ENCODE data around the gene PPP1R1A.
A peak's percentile ranks its signal among the peaks of the same experiment; 100 is the strongest.

The PPP1R1A gene

DNA sequence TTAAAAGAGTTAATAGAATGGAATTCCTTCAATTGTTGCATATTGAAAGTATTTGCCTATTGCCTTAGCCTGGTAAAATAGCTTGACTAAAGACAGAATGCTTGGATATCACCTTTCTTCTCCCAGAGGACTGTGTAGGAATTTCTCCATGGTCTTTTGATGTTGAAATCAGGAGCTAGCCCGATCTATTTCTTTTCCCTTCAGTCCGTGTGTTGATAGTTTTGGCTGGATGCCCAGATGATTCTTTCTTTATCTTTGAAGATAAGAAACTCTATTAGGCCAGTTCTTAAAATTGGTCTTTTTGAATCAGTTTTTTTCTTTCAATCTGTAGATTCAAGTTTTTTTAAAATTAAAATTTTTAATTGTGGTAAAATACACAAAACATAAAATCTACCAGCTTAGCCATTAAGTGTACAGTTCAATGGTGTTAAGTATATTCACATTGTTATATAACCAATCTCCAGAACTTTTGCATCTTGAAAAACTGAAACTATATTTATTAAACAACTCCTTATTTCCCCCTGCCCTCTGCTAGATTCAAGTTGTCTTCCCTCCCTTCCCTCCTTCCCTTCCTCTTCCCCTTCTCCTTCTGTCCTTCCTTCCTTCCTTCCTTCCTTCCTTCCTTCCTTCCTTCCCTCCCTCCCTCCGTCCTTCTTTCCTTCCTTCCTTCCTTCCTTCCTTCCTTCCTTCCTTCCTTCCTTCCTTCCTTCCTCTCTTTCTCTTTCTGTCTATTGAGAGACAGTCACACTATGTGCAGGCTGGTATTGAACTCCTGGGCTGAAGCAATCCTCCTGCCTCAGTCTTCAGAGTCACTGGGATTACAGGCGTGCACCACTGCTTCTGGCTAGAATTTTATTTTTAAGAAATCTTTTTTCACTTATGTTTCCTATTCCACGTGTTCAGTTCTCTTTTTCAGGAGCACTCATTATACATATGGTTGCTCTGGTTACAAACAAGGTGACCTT lies 36.1 kb upstream of the PPP1R1A start:
- TF ChIP-seq, protein P1, sequence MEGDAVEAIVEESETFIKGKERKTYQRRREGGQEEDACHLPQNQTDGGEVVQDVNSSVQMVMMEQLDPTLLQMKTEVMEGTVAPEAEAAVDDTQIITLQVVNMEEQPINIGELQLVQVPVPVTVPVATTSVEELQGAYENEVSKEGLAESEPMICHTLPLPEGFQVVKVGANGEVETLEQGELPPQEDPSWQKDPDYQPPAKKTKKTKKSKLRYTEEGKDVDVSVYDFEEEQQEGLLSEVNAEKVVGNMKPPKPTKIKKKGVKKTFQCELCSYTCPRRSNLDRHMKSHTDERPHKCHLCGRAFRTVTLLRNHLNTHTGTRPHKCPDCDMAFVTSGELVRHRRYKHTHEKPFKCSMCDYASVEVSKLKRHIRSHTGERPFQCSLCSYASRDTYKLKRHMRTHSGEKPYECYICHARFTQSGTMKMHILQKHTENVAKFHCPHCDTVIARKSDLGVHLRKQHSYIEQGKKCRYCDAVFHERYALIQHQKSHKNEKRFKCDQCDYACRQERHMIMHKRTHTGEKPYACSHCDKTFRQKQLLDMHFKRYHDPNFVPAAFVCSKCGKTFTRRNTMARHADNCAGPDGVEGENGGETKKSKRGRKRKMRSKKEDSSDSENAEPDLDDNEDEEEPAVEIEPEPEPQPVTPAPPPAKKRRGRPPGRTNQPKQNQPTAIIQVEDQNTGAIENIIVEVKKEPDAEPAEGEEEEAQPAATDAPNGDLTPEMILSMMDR (IDR thresholded peaks at IDR 0.05; ENCODE audit: poor library complexity, severe bottlenecking): no peak
- H3K4me3 ChIP-seq (ENCODE audit: severe bottlenecking): no peak overlapping the region

GRCh38 chr12:54622463-54623183 lies 34.2 kb upstream of the PPP1R1A start:
- Histone ChIP-seq H3K27me3 (ENCODE audit: insufficient read depth, poor library complexity, severe bottlenecking) (peaks cover 15% of the 10 kb centered on the region), H3K4me3 (ENCODE audit: severe bottlenecking) (no peak overlapping the region), H3K9me3 (ENCODE audit: severe bottlenecking) (no peaks in the 10 kb centered on the region), H3K27ac (ENCODE audit: poor library complexity, severe bottlenecking) (no peak overlapping the region), H3K36me3 (ENCODE audit: low read depth) (no peaks in the 10 kb centered on the region), H3K4me1 (ENCODE audit: insufficient read depth, poor library complexity, severe bottlenecking) (no peaks in the 10 kb centered on the region)
- no peak for DNase-seq (ENCODE audit: low spot score)
- peak; percentile 64; the same call in 2 of the 3 replicates for ATAC-seq (ENCODE audit: low read depth)
- TF ChIP-seq, protein P1 (IDR thresholded peaks at IDR 0.05; ENCODE audit: poor library complexity, severe bottlenecking): peak; percentile 45

More for the DNA sequence above, 36.1 kb upstream of the PPP1R1A start:
- no peak for ATAC-seq (ENCODE audit: low read depth)
- peaks cover 2% of the 10 kb centered on the region for H3K9me3 ChIP-seq (ENCODE audit: severe bottlenecking)
- no peak overlapping the region for H3K27ac ChIP-seq (ENCODE audit: poor library complexity, severe bottlenecking)
- no peak for DNase-seq (ENCODE audit: low spot score)
- H3K27me3 ChIP-seq (ENCODE audit: insufficient read depth, poor library complexity, severe bottlenecking): peaks cover 8% of the 10 kb centered on the region
- H3K36me3 ChIP-seq (ENCODE audit: low read depth): no peaks in the 10 kb centered on the region
- H3K4me1 ChIP-seq (ENCODE audit: insufficient read depth, poor library complexity, severe bottlenecking): no peaks in the 10 kb centered on the region

DNA sequence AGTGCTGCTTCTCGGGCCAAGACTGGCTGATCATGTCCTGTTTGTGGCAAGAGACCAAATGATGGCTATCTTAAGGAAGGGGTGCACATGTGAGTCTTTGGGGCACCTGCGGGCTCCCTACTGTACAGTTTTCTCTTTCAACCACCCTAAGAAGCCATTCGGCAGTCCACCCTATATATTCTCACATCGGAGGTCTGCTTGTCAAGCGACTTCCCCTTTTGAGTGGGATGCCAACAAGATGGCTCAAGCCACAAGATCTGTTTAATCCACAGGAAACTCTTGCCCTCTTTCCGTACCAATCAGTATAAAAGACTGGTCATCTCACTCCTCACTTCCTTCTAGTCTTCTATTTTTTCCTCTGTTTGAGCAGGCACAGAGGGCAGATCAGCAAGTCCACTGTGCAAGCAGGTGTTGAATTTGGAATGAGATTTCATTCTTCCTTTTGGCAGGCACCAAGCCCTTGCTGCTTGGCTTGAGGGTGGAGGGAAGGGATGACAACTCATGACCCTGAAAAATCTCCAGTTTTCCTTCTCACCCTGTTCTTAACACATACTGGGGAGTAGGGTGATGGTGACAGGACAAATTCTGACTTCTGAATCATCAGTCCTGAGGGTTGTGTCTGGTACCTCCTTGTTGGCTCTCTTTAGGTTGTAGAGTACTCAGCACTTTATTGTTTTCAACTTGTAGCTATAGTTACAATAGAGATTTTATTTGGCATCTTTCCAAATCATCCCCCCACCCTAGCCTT lies 28.6 kb upstream of the PPP1R1A start:
- no peaks in the 10 kb centered on the region for H3K36me3 ChIP-seq (ENCODE audit: low read depth)
- H3K27ac ChIP-seq (ENCODE audit: poor library complexity, severe bottlenecking): no peak overlapping the region
- H3K27me3 ChIP-seq (ENCODE audit: insufficient read depth, poor library complexity, severe bottlenecking): peaks cover 15% of the 10 kb centered on the region
- no peak for ATAC-seq (ENCODE audit: low read depth)
- H3K9me3 ChIP-seq (ENCODE audit: severe bottlenecking): no peaks in the 10 kb centered on the region
- H3K4me1 ChIP-seq (ENCODE audit: insufficient read depth, poor library complexity, severe bottlenecking): no peaks in the 10 kb centered on the region
- H3K4me3 ChIP-seq (ENCODE audit: severe bottlenecking): no peak overlapping the region
- no peak for DNase-seq (ENCODE audit: low spot score)
- TF ChIP-seq, protein P1 (IDR thresholded peaks at IDR 0.05; ENCODE audit: poor library complexity, severe bottlenecking): no peak

DNA sequence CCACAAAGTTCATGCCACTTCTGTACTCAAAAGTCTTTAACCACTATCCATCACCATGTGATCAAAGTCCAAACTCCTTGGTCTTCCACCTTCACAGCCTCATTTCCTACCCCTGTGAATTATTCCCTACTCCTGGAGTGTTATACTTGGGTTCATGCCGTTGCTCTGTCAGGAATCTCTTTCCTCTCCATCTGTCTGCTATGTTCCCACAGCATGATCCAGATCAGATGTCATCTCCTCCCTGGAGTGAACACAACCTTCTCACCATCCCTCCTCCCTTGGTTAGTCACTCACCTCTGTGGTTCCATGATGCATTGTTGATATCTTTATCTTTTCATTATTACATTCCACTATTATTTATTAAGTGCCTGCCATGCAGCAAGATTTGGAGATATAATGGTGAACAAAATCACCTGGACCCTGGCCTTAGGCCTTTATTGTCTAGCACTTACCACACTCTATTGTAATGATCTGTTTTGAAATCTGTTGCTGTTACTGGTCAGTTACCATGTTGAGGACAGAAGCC lies 23.8 kb upstream of the PPP1R1A start:
- DNase-seq (ENCODE audit: low spot score) (no peak), ATAC-seq (ENCODE audit: low read depth) (no peak)
- Histone ChIP-seq H3K36me3 (ENCODE audit: low read depth) (no peaks in the 10 kb centered on the region), H3K9me3 (ENCODE audit: severe bottlenecking) (no peaks in the 10 kb centered on the region), H3K4me1 (ENCODE audit: insufficient read depth, poor library complexity, severe bottlenecking) (no peaks in the 10 kb centered on the region), H3K27ac (ENCODE audit: poor library complexity, severe bottlenecking) (no peak overlapping the region), H3K27me3 (ENCODE audit: insufficient read depth, poor library complexity, severe bottlenecking) (peaks cover 8% of the 10 kb centered on the region), H3K4me3 (ENCODE audit: severe bottlenecking) (no peak overlapping the region)
- TF ChIP-seq, protein P1 (IDR thresholded peaks at IDR 0.05; ENCODE audit: poor library complexity, severe bottlenecking): no peak

Measured in RWPE2 (cell line).